Endodermal cell (in vitro differentiated cells): ENCODE measurements around the gene DYNLL1. TPM values are rescaled to one million over a fixed set of nuclear protein-coding genes. Genes with fewer than 3 reads are reported as not detected.

ENCODE experiments used
- DNase-seq: peaks from one replicate; pipeline ENCODE4 v3.0.0-alpha.2; 2017
- H3K27ac ChIP-seq: 2 replicates; pipeline ENCODE4 v1.5.1; 2013; ENCODE audit warnings: mild to moderate bottlenecking, low read depth, low read length, moderate library complexity
- H3K27me3 ChIP-seq: 2 replicates; pipeline ENCODE4 v1.6.1; 2013; ENCODE audit warnings: mild to moderate bottlenecking, low read length, moderate library complexity; ENCODE audit not compliant: insufficient read depth, control insufficient read depth, poor library complexity, severe bottlenecking
- H3K36me3 ChIP-seq: 2 replicates; pipeline ENCODE4 v1.7.0; 2013; ENCODE audit warnings: mild to moderate bottlenecking, low read length, moderate library complexity; ENCODE audit not compliant: control insufficient read depth, insufficient read depth
- H3K4me1 ChIP-seq: one replicate; pipeline ENCODE4 v1.7.0; 2013; ENCODE audit warnings: low read length; ENCODE audit not compliant: control insufficient read depth, insufficient read depth
- H3K4me3 ChIP-seq: 2 replicates; pipeline ENCODE4 v1.5.1; 2013; ENCODE audit warnings: mild to moderate bottlenecking, low read length, moderate library complexity
- H3K9ac ChIP-seq: 2 replicates; pipeline ENCODE4 v1.6.1; 2013; ENCODE audit warnings: mild to moderate bottlenecking, low read length, moderate library complexity; ENCODE audit not compliant: poor library complexity, severe bottlenecking; ENCODE audit errors: extremely low read depth
- H3K9me3 ChIP-seq: 2 replicates; pipeline ENCODE4 v1.6.1; 2013; ENCODE audit warnings: mild to moderate bottlenecking, low read length, moderate library complexity; ENCODE audit not compliant: control insufficient read depth
- H3K27ac Mint-ChIP-seq: 2 replicates; pipeline ENCODE4 v1.8.0; 2020; ENCODE audit warnings: mixed read lengths
- H3K27me3 Mint-ChIP-seq: 2 replicates; pipeline ENCODE4 v1.8.0; 2021; ENCODE audit warnings: mild to moderate bottlenecking, mixed read lengths; ENCODE audit not compliant: insufficient read depth
- H3K36me3 Mint-ChIP-seq: 2 replicates; pipeline ENCODE4 v1.8.0; 2020; ENCODE audit warnings: low read depth, mixed read lengths
- H3K4me1 Mint-ChIP-seq: 2 replicates; pipeline ENCODE4 v1.8.0; 2020; ENCODE audit warnings: mixed read lengths
- H3K4me3 Mint-ChIP-seq: 2 replicates; pipeline ENCODE4 v1.8.0; 2020; ENCODE audit warnings: mild to moderate bottlenecking, moderate library complexity, mixed read lengths
- H3K9me3 Mint-ChIP-seq: 2 replicates; pipeline ENCODE4 v1.8.0; 2020; ENCODE audit warnings: mild to moderate bottlenecking, mixed read lengths
- CTCF ChIP-seq: fragments of 200-600 bp; sonication (generic); conservative IDR thresholded peaks from 2 replicates; pipeline ENCODE4 v1.5.0; 2021; ENCODE audit warnings: antibody characterized with exemption, mild to moderate bottlenecking
- WGBS, 2 experiments: methylation state at CpG; one replicate each; pipeline versions ENCODE4 v1.1.5 to v1.1.7; 2013; ENCODE audit warnings: missing lambda C conversion rate in 2 of 2, mixed read lengths in 1 of 2; ENCODE audit not compliant: insufficient coverage in 1 of 2, insufficient read length in 1 of 2; 5-methylcytosine and 5-hydroxymethylcytosine counted together
- total RNA-seq, 2 donors: library from RNA; stranded (reverse); fragmentation: NEBNext Ultra II Directional in 1 of 2; extraction: Animal tissue kit (Norgen Biotek cat#: 25700) in 1 of 2; gene quantifications; 2 replicates in 1 of 2; 3 replicates in 1 of 2; pipeline ENCODE4 v1.2.1, GENCODE V29; 2021

Gene DYNLL1
- total RNA-seq, 2 donors from 2014 or later = 326 to 424 TPM

GRCh38 chr12:120490833-120491512 lies 4.9 kb upstream of the DYNLL1 start:
- TF ChIP-seq CTCF = no peak
- peaks cover 4% of the 10 kb centered on the region for H3K4me1 ChIP-seq
- DNase-seq = no peak
- no peaks in the 10 kb centered on the region for H3K36me3 ChIP-seq
- 88 to 98% methylated on average over 1 to 2 of the region's 2 CpGs for WGBS, 2 experiments
- no peaks in the 10 kb centered on the region for H3K9me3 ChIP-seq
- Mint-ChIP-seq H3K9me3 (no peaks in the 10 kb centered on the region), H3K27ac (peak overlapping the region; percentile 55), H3K4me3 (no peak overlapping the region), H3K27me3 (no peaks in the 10 kb centered on the region), H3K4me1 (peaks cover 9% of the 10 kb centered on the region), H3K36me3 (peaks cover 7% of the 10 kb centered on the region)
- no peak overlapping the region for H3K9ac ChIP-seq
- H3K4me3 ChIP-seq = no peak overlapping the region
- no peak overlapping the region for H3K27ac ChIP-seq
- no peaks in the 10 kb centered on the region for H3K27me3 ChIP-seq

GRCh38 chr12:120495186-120495730 lies 655 bp upstream of the DYNLL1 start:
- Mint-ChIP-seq H3K27ac (peak overlapping the region; percentile 88), H3K4me1 (peaks cover 31% of the 10 kb centered on the region), H3K27me3 (no peaks in the 10 kb centered on the region), H3K4me3 (peak overlapping the region; percentile 96), H3K9me3 (no peaks in the 10 kb centered on the region), H3K36me3 (peaks cover 29% of the 10 kb centered on the region)
- 13 to 15% methylated on average over 9 to 17 of the region's 17 CpGs for WGBS, 2 experiments
- Histone ChIP-seq H3K9me3 (no peaks in the 10 kb centered on the region), H3K36me3 (peaks cover 21% of the 10 kb centered on the region), H3K4me3 (peak overlapping the region; percentile 92), H3K27me3 (no peaks in the 10 kb centered on the region), H3K27ac (no peak overlapping the region), H3K9ac (peak overlapping the region; percentile 72), H3K4me1 (peaks cover 6% of the 10 kb centered on the region)
- TF ChIP-seq CTCF = no peak
- no peak for DNase-seq

- Histone ChIP-seq H3K9ac (peak overlapping the region; percentile 91), H3K9me3 (no peaks in the 10 kb centered on the region), H3K4me3 (peak overlapping the region; percentile 92), H3K36me3 (peaks cover 26% of the 10 kb centered on the region), H3K4me1 (peaks cover 3% of the 10 kb centered on the region), H3K27me3 (no peaks in the 10 kb centered on the region), H3K27ac (peak overlapping the region; percentile 81)
- peak; percentile 85 for DNase-seq
- Mint-ChIP-seq H3K4me1 (peaks cover 29% of the 10 kb centered on the region), H3K36me3 (peaks cover 34% of the 10 kb centered on the region), H3K27ac (peak overlapping the region; percentile 94), H3K4me3 (peak overlapping the region; percentile 96), H3K27me3 (no peaks in the 10 kb centered on the region), H3K9me3 (no peaks in the 10 kb centered on the region)
- TF ChIP-seq CTCF = no peak
- WGBS, 2 experiments = 1% methylated on average over 23 to 47 of the region's 47 CpGs
Observed at GRCh38 chr12:120496413-120497340, 764 bp downstream of the DYNLL1 start.
